AG09309 (cell line): Measurements from ENCODE around the gene ETFRF1.

Experiments
- DNase-seq: peaks from one replicate; pipeline ENCODE4 v3.0.0-alpha.2; 2010; ENCODE audit warnings: low read depth
- H3K4me3 ChIP-seq: 2 replicates; pipeline ENCODE4 v1.5.1; 2011; ENCODE audit warnings: mild to moderate bottlenecking, low read depth, low read length, moderate library complexity; ENCODE audit not compliant: control insufficient read depth
- TF ChIP-seq, protein P1 (sequence below): IDR thresholded peaks from 2 replicates; pipeline ENCODE4 v1.5.1; 2011; ENCODE audit warnings: mild to moderate bottlenecking, low read depth, low read length, inconsistent platforms; ENCODE audit not compliant: insufficient read depth, control insufficient read depth; ENCODE audit errors: missing control alignments

ETFRF1 gene

GRCh38 chr12:25162866-25163265 is 32.2 kb upstream of the ETFRF1 start:
- no peak overlapping the region for H3K4me3 ChIP-seq
- TF ChIP-seq, protein P1, sequence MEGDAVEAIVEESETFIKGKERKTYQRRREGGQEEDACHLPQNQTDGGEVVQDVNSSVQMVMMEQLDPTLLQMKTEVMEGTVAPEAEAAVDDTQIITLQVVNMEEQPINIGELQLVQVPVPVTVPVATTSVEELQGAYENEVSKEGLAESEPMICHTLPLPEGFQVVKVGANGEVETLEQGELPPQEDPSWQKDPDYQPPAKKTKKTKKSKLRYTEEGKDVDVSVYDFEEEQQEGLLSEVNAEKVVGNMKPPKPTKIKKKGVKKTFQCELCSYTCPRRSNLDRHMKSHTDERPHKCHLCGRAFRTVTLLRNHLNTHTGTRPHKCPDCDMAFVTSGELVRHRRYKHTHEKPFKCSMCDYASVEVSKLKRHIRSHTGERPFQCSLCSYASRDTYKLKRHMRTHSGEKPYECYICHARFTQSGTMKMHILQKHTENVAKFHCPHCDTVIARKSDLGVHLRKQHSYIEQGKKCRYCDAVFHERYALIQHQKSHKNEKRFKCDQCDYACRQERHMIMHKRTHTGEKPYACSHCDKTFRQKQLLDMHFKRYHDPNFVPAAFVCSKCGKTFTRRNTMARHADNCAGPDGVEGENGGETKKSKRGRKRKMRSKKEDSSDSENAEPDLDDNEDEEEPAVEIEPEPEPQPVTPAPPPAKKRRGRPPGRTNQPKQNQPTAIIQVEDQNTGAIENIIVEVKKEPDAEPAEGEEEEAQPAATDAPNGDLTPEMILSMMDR: no peak
- no peak for DNase-seq

- DNase-seq: no peak
- TF ChIP-seq, protein P1: no peak
- H3K4me3 ChIP-seq: no peak overlapping the region
Measured at GRCh38 chr12:25182765-25183164, 12.3 kb upstream of the ETFRF1 start.

GRCh38 chr12:25184132-25184531 is 10.9 kb upstream of the ETFRF1 start:
- no peak overlapping the region for H3K4me3 ChIP-seq
- TF ChIP-seq, protein P1: no peak
- no peak for DNase-seq

DNA sequence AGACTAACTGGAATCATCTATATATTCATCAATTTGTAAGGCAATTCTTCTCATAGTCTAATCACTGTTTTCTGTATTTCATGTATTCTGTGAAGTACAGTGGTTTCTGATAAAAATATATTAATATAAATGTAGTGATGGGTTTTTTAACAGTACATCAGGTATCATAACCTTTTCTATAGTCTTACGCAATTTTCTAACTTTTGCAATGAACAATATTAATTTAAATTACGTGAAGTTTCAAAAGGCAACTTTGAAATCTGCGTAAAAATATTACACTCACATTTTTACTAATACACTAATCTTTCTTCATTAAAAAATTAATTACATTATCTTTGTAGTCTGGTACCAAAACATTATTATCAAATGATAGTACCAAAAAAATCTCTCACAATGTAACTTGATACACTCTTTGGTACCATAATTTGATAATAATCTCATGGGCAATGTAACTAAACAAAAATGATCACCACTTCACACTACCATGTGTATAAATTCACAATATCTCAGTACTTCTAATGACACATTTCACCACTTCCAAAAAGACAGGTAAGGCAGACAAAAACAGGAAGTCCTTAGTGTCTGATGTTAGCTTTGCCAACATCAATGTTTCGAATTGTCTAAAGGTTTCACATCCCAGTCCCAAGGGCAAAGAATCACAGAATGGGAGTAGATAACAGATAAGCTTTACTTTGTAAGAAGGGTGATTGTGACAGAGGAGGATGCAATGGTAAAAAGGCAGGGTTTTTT is 8.8 kb upstream of the ETFRF1 start:
- H3K4me3 ChIP-seq: no peak overlapping the region
- TF ChIP-seq, protein P1: no peak
- DNase-seq: no peak

DNA sequence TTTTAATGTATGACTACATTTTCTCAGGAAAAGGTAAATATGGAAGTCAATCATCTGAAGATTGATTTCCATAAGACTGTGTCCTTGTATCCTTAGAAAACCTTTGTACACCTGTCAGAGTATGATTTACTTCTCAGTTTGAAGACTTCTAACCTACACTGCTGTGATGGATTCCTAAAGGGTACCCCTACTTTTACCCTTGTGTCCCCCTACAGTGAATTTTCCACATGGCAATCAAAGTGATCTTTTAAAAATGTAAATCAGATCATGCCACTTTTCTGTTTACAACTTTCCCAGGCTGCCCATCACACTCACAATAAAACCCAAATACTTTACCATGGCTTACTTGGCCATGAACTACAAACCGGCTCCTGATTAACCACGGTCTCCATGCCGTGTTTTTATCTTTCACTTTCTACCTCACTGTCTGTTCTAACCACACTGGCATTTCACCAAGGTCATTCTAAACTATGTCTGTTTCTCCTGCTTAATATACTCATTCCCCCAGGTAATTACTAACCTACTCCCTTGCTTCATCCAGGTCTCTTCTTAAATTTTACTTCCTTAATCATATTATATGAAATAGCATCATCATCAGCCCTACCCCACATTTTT is 8.1 kb upstream of the ETFRF1 start:
- no peak for DNase-seq
- H3K4me3 ChIP-seq: no peak overlapping the region
- TF ChIP-seq, protein P1: no peak

DNA sequence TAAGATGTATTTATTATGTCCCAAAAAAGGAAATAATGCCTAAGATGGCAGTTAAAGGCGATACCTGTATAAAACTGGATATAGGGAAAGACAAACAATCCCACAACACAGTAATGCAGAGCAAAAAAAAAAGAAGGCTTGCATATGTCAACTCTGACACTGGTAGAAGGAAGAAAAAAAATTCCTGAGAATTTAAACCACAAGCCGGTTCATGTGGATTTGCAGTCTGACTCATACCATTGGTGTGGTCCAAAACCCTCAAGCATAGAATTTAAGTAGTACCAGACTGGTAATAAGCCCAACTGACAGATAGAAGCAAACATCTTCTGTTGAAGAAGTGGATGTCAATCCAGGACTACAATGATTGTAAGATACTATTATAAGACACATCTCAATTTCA is 7.3 kb upstream of the ETFRF1 start:
- H3K4me3 ChIP-seq: no peak overlapping the region
- TF ChIP-seq, protein P1: no peak

More for the DNA sequence above, 7.3 kb upstream of the ETFRF1 start:
- DNase-seq: peak; percentile 76
